ENCODE measurements around the gene PHAX.
"Not testable (repeated sequence)": the region's sequence is repeated elsewhere in the genome, so short reads cannot be mapped to it uniquely, and the experiment has no call there.

PHAX gene

GRCh38 chr5:126594748-126595485, 5.8 kb upstream of the PHAX start, which contains the start of gene ALDH7A1:
ALDH7A1 (minus strand) TSS chr5:126595219; CDS start chr5:126595198, 21 bp downstream.
- Mint-ChIP-seq H3K4me3 (peak within 1 kb of the TSS; percentile 85), H3K36me3 (no peaks in the 10 kb centered on the region), H3K27me3 (peaks cover 2% of the 10 kb centered on the region), H3K4me1 (ENCODE audit: low read depth) (peaks cover 13% of the 10 kb centered on the region), H3K27ac (no peak within 1 kb of the TSS), H3K9me3 (ENCODE audit: low read depth) (no peaks in the 10 kb centered on the region)

- Mint-ChIP-seq H3K36me3 (no peaks in the 10 kb centered on the region), H3K27me3 (peaks cover 2% of the 10 kb centered on the region), H3K9me3 (ENCODE audit: low read depth) (no peaks in the 10 kb centered on the region), H3K27ac (no peak overlapping the region), H3K4me3 (peak overlapping the region; percentile 85), H3K4me1 (ENCODE audit: low read depth) (peaks cover 16% of the 10 kb centered on the region)
Observed at GRCh38 chr5:126595486-126596083, 5.2 kb upstream of the PHAX start.

GRCh38 chr5:126597156-126597555, 3.6 kb upstream of the PHAX start:
- H3K36me3 Mint-ChIP-seq: no peaks in the 10 kb centered on the region
- peaks cover 19% of the 10 kb centered on the region for H3K4me1 Mint-ChIP-seq (ENCODE audit: low read depth)
- H3K4me3 Mint-ChIP-seq: no peak overlapping the region
- no peaks in the 10 kb centered on the region for H3K9me3 Mint-ChIP-seq (ENCODE audit: low read depth)
- H3K27ac Mint-ChIP-seq: no peak overlapping the region
- H3K27me3 Mint-ChIP-seq: peaks cover 2% of the 10 kb centered on the region

- no peaks in the 10 kb centered on the region for H3K36me3 Mint-ChIP-seq
- no peaks in the 10 kb centered on the region for H3K9me3 Mint-ChIP-seq (ENCODE audit: low read depth)
- no peak overlapping the region for H3K27ac Mint-ChIP-seq
- H3K4me1 Mint-ChIP-seq (ENCODE audit: low read depth): peaks cover 28% of the 10 kb centered on the region
- H3K4me3 Mint-ChIP-seq: peak overlapping the region; percentile 48
- no peaks in the 10 kb centered on the region for H3K27me3 Mint-ChIP-seq
Observed at GRCh38 chr5:126599499-126599898, 1.2 kb upstream of the PHAX start.

GRCh38 chr5:126599971-126600630, 646 bp upstream of the PHAX start:
- peaks cover 27% of the 10 kb centered on the region for H3K4me1 Mint-ChIP-seq (ENCODE audit: low read depth)

GRCh38 chr5:126603402-126603991, 2.8 kb downstream of the PHAX start:
- no peaks in the 10 kb centered on the region for H3K27me3 Mint-ChIP-seq
- peak overlapping the region; percentile 35 for H3K4me3 Mint-ChIP-seq
- no peaks in the 10 kb centered on the region for H3K9me3 Mint-ChIP-seq (ENCODE audit: low read depth)
- peaks cover 4% of the 10 kb centered on the region for H3K36me3 Mint-ChIP-seq
- peaks cover 50% of the 10 kb centered on the region for H3K4me1 Mint-ChIP-seq (ENCODE audit: low read depth)
- H3K27ac Mint-ChIP-seq: peak overlapping the region; percentile 16

More at GRCh38 chr5:126599971-126600630, 646 bp upstream of the PHAX start:
- not testable (repeated sequence) for H3K27me3 Mint-ChIP-seq; H3K36me3 Mint-ChIP-seq; H3K9me3 Mint-ChIP-seq (ENCODE audit: low read depth)
- Mint-ChIP-seq H3K27ac (peak overlapping the region; percentile 96), H3K4me3 (peak overlapping the region; percentile 96)

GRCh38 chr5:126605525-126605924, 4.8 kb downstream of the PHAX start:
- Mint-ChIP-seq H3K27me3 (no peaks in the 10 kb centered on the region), H3K4me1 (ENCODE audit: low read depth) (peaks cover 55% of the 10 kb centered on the region), H3K27ac (peak overlapping the region; percentile 0), H3K36me3 (peaks cover 4% of the 10 kb centered on the region), H3K9me3 (ENCODE audit: low read depth) (no peaks in the 10 kb centered on the region), H3K4me3 (peak overlapping the region; percentile 59)

- peaks cover 4% of the 10 kb centered on the region for H3K36me3 Mint-ChIP-seq
- no peaks in the 10 kb centered on the region for H3K27me3 Mint-ChIP-seq
- H3K9me3 Mint-ChIP-seq (ENCODE audit: low read depth): no peaks in the 10 kb centered on the region
- peak overlapping the region; percentile 2 for H3K27ac Mint-ChIP-seq
- H3K4me1 Mint-ChIP-seq (ENCODE audit: low read depth): peaks cover 50% of the 10 kb centered on the region
- no peak overlapping the region for H3K4me3 Mint-ChIP-seq
Observed at GRCh38 chr5:126610160-126610559, 9.4 kb downstream of the PHAX start.

- H3K36me3 Mint-ChIP-seq: peaks cover 4% of the 10 kb centered on the region
- H3K9me3 Mint-ChIP-seq (ENCODE audit: low read depth): no peaks in the 10 kb centered on the region
- no peak overlapping the region for H3K4me3 Mint-ChIP-seq
- peaks cover 49% of the 10 kb centered on the region for H3K4me1 Mint-ChIP-seq (ENCODE audit: low read depth)
- no peak overlapping the region for H3K27ac Mint-ChIP-seq
- H3K27me3 Mint-ChIP-seq: no peaks in the 10 kb centered on the region
Observed at GRCh38 chr5:126610616-126611015, 9.9 kb downstream of the PHAX start.

- H3K27me3 Mint-ChIP-seq: no peaks in the 10 kb centered on the region
- H3K9me3 Mint-ChIP-seq (ENCODE audit: low read depth): no peaks in the 10 kb centered on the region
- no peaks in the 10 kb centered on the region for H3K36me3 Mint-ChIP-seq
- peaks cover 26% of the 10 kb centered on the region for H3K4me1 Mint-ChIP-seq (ENCODE audit: low read depth)
- H3K27ac Mint-ChIP-seq: no peak overlapping the region
- H3K4me3 Mint-ChIP-seq: no peak overlapping the region
Observed at GRCh38 chr5:126613941-126614592, 13.3 kb downstream of the PHAX start.

- peaks cover 21% of the 10 kb centered on the region for H3K4me1 Mint-ChIP-seq (ENCODE audit: low read depth)
- H3K4me3 Mint-ChIP-seq: no peak overlapping the region
- H3K9me3 Mint-ChIP-seq (ENCODE audit: low read depth): no peaks in the 10 kb centered on the region
- H3K36me3 Mint-ChIP-seq: no peaks in the 10 kb centered on the region
- H3K27ac Mint-ChIP-seq: no peak overlapping the region
- H3K27me3 Mint-ChIP-seq: no peaks in the 10 kb centered on the region
Observed at GRCh38 chr5:126615286-126615685, 14.5 kb downstream of the PHAX start.

- not testable (repeated sequence) for H3K36me3 Mint-ChIP-seq; H3K4me3 Mint-ChIP-seq; H3K27me3 Mint-ChIP-seq; H3K27ac Mint-ChIP-seq; H3K9me3 Mint-ChIP-seq (ENCODE audit: low read depth)
- H3K4me1 Mint-ChIP-seq (ENCODE audit: low read depth): peaks cover 10% of the 10 kb centered on the region
Observed at GRCh38 chr5:126617603-126618002, 16.9 kb downstream of the PHAX start.

- Mint-ChIP-seq H3K27ac (no peak overlapping the region), H3K27me3 (no peaks in the 10 kb centered on the region), H3K36me3 (peaks cover 2% of the 10 kb centered on the region), H3K4me3 (no peak overlapping the region), H3K4me1 (ENCODE audit: low read depth) (peaks cover 13% of the 10 kb centered on the region), H3K9me3 (ENCODE audit: low read depth) (no peaks in the 10 kb centered on the region)
Observed at GRCh38 chr5:126619781-126620180, 19.0 kb downstream of the PHAX start.

- Mint-ChIP-seq H3K36me3 (peaks cover 4% of the 10 kb centered on the region), H3K27ac (peak overlapping the region; percentile 24), H3K4me3 (no peak overlapping the region), H3K4me1 (ENCODE audit: low read depth) (peaks cover 7% of the 10 kb centered on the region), H3K27me3 (no peaks in the 10 kb centered on the region), H3K9me3 (ENCODE audit: low read depth) (no peaks in the 10 kb centered on the region)
Observed at GRCh38 chr5:126624534-126624933, 23.8 kb downstream of the PHAX start.
